ENCODE measurements around the gene OGDH.

DNA sequence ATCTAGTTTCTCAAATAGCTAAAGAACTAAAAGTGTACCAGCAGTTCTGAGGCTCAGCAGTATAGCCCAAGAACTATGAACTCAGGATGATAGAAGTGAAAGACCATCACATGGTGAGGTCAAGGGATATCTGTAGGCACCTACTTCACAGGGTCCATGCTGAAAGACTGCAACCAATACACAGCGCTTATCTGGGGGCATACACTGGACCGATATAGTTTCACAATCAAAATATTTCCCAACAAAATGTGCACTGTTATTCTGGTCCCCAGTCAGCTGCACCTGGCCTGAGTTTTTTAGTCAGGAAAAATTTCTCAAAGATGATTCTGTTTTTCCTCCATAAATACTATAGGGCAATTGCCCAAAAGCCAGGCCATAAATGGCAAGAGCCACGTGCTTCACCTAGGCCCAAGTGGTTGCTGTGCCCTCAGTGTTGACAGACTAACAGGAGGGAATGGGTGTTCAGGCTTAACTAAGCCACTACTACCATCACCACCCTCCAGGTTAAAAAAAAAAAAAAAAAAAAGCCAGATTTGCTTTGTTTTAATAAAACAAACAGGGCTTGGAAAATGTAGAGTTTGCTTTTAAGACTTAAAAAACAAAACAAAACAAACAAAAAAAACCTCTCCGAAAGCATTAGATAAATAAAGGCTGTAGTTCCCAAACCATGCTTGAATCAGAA is 58.5 kb downstream of the OGDH start:
- TF ChIP-seq, protein P1, sequence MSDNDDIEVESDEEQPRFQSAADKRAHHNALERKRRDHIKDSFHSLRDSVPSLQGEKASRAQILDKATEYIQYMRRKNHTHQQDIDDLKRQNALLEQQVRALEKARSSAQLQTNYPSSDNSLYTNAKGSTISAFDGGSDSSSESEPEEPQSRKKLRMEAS (IDR thresholded peaks at IDR 0.05; ENCODE audit: low read depth, low read length) = no peak
- no peak for TF ChIP-seq CTCF (IDR thresholded peaks at IDR 0.05; ENCODE audit: low read depth, low read length)
- no peak for TF ChIP-seq POLR2A (IDR thresholded peaks at IDR 0.05; ENCODE audit: extremely low read depth, insufficient read length)
- TF ChIP-seq MYC (IDR thresholded peaks at IDR 0.05; ENCODE audit: low read depth, low read length) = no peak
